RKO (cell line): ENCODE results near the gene DFFA.
"Not testable (repeated sequence)": the region's sequence is repeated elsewhere in the genome, so short reads cannot be mapped to it uniquely, and the experiment has no call there.

Experiments used
- DNase-seq: peaks from one replicate; pipeline ENCODE4 v3.0.0-alpha.2; 2016; ENCODE audit warnings: low spot score

The DFFA gene

GRCh38 chr1:10457875-10458274, 14.5 kb downstream of the DFFA start:
- DNase-seq = no peak

GRCh38 chr1:10457462-10457861, 14.9 kb downstream of the DFFA start:
- DNase-seq = not testable (repeated sequence)

GRCh38 chr1:10456661-10457060, 15.7 kb downstream of the DFFA start:
- no peak for DNase-seq

GRCh38 chr1:10456048-10456447, 16.3 kb downstream of the DFFA start:
- no peak for DNase-seq

- no peak for DNase-seq
Measured at GRCh38 chr1:10451287-10451686, 21.0 kb downstream of the DFFA start.

- DNase-seq = no peak
Measured at GRCh38 chr1:10450836-10451235, 21.5 kb downstream of the DFFA start.

- no peak for DNase-seq
Measured at GRCh38 chr1:10450156-10450814, 22.0 kb downstream of the DFFA start.

GRCh38 chr1:10449751-10450150, 22.6 kb downstream of the DFFA start, which contains the start of gene CORT:
Gene CORT (plus strand): TSS chr1:10450031. CDS start chr1:10450224, 193 bp downstream.
- no peak for DNase-seq

- DNase-seq = no peak
Measured at GRCh38 chr1:10446790-10447422, 25.4 kb downstream of the DFFA start.

- peak; percentile 73 for DNase-seq
Measured at GRCh38 chr1:10444795-10445397, 27.4 kb downstream of the DFFA start.

- no peak for DNase-seq
Measured at GRCh38 chr1:10444248-10444647, 28.1 kb downstream of the DFFA start.

- no peak for DNase-seq
Measured at GRCh38 chr1:10440794-10441193, 31.5 kb downstream of the DFFA start.

- no peak for DNase-seq
Measured at GRCh38 chr1:10440305-10440704, 32.0 kb downstream of the DFFA start.

- no peak for DNase-seq
Measured at GRCh38 chr1:10438677-10439163, 33.6 kb downstream of the DFFA start.

GRCh38 chr1:10437052-10437451, 35.3 kb downstream of the DFFA start:
- no peak for DNase-seq

GRCh38 chr1:10434590-10434989, 37.7 kb downstream of the DFFA start:
- DNase-seq = no peak

GRCh38 chr1:10433790-10434189, 38.5 kb downstream of the DFFA start:
- DNase-seq = no peak

GRCh38 chr1:10432910-10433700, 39.2 kb downstream of the DFFA start:
- no peak for DNase-seq

GRCh38 chr1:10431070-10431730, 41.1 kb downstream of the DFFA start:
- peak; percentile 64 for DNase-seq

GRCh38 chr1:10430216-10431069, 41.9 kb downstream of the DFFA start, which contains the start of gene CENPS:
Gene CENPS (plus strand): TSS chr1:10430433. CDS start chr1:10430518, 85 bp downstream.
- DNase-seq = peak; percentile 88

- no peak for DNase-seq
Measured at GRCh38 chr1:10429868-10430215, 42.5 kb downstream of the DFFA start.
